Endothelial cell of umbilical vein (primary cell): ENCODE data around the gene SDHC. TPM values are rescaled to one million over a fixed set of nuclear protein-coding genes. Genes with fewer than 3 reads are reported as not detected.

ENCODE experiments used
- BruUV-seq: library from RNA; stranded (reverse); fragments of 400-500 nt; replicated peaks from 2 replicates; lab custom pipeline; 2021; lab: Mats Ljungman, UMichigan
- CTCF ChIA-PET: fragments of 300-600, 350-600 bp; sonication (Branson Sonifier 250); formaldehyde crosslinking; loops from one replicate; lab custom pipeline; 2021; ENCODE audit warnings: antibody characterized with exemption, inconsistent platforms; lab: Charles Lee
- POLR2A ChIA-PET: fragments of 300-600, 350-600 bp; sonication (Branson Sonifier 250); formaldehyde crosslinking; loops from one replicate; lab custom pipeline; 2021; ENCODE audit warnings: antibody characterized with exemption, inconsistent platforms; lab: Charles Lee
- DNase-seq: peaks from one replicate; pipeline ENCODE4 v3.0.0-alpha.2; 2011; ENCODE audit warnings: low read depth, low spot score
- FAIRE-seq: peaks from 2 replicates; lab custom pipeline; 2011; peaks lifted over from hg19 to GRCh38; lab: Jason Lieb, UNC
- H2AFZ ChIP-seq: 2 replicates; pipeline ENCODE4 v1.6.0; 2012; ENCODE audit warnings: low read depth, low read length, control low read depth, inconsistent platforms
- H3K27ac ChIP-seq: 2 replicates; pipeline ENCODE4 v1.5.1; 2011; ENCODE audit warnings: low read depth, mild to moderate bottlenecking, control low read depth, low read length, moderate library complexity; ENCODE audit not compliant: insufficient read depth
- H3K27me3 ChIP-seq, 2 experiments: 2 replicates each; pipeline versions ENCODE4 v1.6.0 to v1.6.1; 2011; ENCODE audit warnings: low read length in 2 of 2, mixed read lengths in 1 of 2; ENCODE audit not compliant: control insufficient read depth in 2 of 2, insufficient read depth in 2 of 2
- H3K36me3 ChIP-seq, 2 experiments: 2 replicates in 1 of 2; 3 replicates in 1 of 2; pipeline ENCODE4 v1.5.1; 2011; ENCODE audit warnings: low read length in 2 of 2, mild to moderate bottlenecking in 1 of 2, moderate library complexity in 1 of 2; ENCODE audit not compliant: control insufficient read depth in 2 of 2, insufficient read depth in 2 of 2; ENCODE audit errors: extremely low read depth in 1 of 2
- H3K4me1 ChIP-seq: 3 replicates; pipeline ENCODE4 v1.5.1; 2011; ENCODE audit warnings: mild to moderate bottlenecking, low read length; ENCODE audit not compliant: control insufficient read depth, insufficient read depth; ENCODE audit errors: extremely low read depth
- H3K4me2 ChIP-seq: 2 replicates; pipeline ENCODE4 v1.6.1; 2011; ENCODE audit warnings: low read length, control low read depth, mixed read lengths; ENCODE audit not compliant: insufficient read depth
- H3K4me3 ChIP-seq, 3 experiments: fragments of 200-600 bp in 1 of 3; sonication (generic), shearing (Covaris generic) in 1 of 3; replicated peaks in 1 of 3; 2 replicates each; pipeline ENCODE4 v1.5.1; 2011 to 2016; ENCODE audit warnings: control low read depth in 3 of 3, low read length in 3 of 3, mild to moderate bottlenecking in 2 of 3, inconsistent platforms in 1 of 3, low read depth in 1 of 3, moderate library complexity in 1 of 3; ENCODE audit not compliant: insufficient read depth in 1 of 3
- H3K79me2 ChIP-seq: 2 replicates; pipeline ENCODE4 v1.6.0; 2012; ENCODE audit warnings: low read length, inconsistent platforms; ENCODE audit not compliant: control insufficient read depth, insufficient read depth
- H3K9ac ChIP-seq: replicated peaks from 2 replicates; pipeline ENCODE3; 2011; ENCODE audit warnings: low read length, control low read depth; ENCODE audit not compliant: insufficient read depth; ENCODE audit errors: extremely low read depth
- H3K9me1 ChIP-seq: replicated peaks from 3 replicates; pipeline ENCODE4 v1.6.0; 2011; ENCODE audit warnings: mild to moderate bottlenecking, low read length; ENCODE audit not compliant: control insufficient read depth, insufficient read depth; ENCODE audit errors: extremely low read depth
- H3K9me3 ChIP-seq: replicated peaks from 2 replicates; pipeline ENCODE4 v1.5.1; 2012; ENCODE audit warnings: low read length, inconsistent platforms; ENCODE audit not compliant: control insufficient read depth, insufficient read depth
- H4K20me1 ChIP-seq: replicated peaks from 2 replicates; pipeline ENCODE3; 2011; ENCODE audit warnings: mild to moderate bottlenecking, low read length; ENCODE audit not compliant: control insufficient read depth, insufficient read depth; ENCODE audit errors: extremely low read depth
- EZH2 ChIP-seq: IDR thresholded peaks from 2 replicates; pipeline ENCODE4 v1.6.1; 2012; ENCODE audit warnings: borderline replicate concordance, low read depth, mild to moderate bottlenecking, moderate library complexity, low read length, inconsistent platforms; ENCODE audit not compliant: severe bottlenecking
- FOS ChIP-seq: IDR thresholded peaks from 2 replicates; pipeline ENCODE4 v1.6.1; 2011; ENCODE audit warnings: mild to moderate bottlenecking, low read length, moderate library complexity, borderline replicate concordance; ENCODE audit not compliant: insufficient read depth
- GATA2 ChIP-seq: IDR thresholded peaks from 2 replicates; pipeline ENCODE4 v1.7.0; 2011; ENCODE audit warnings: low read depth, mild to moderate bottlenecking, moderate library complexity, mixed read lengths, low read length; ENCODE audit not compliant: insufficient read length, insufficient read depth
- JUN ChIP-seq: IDR thresholded peaks from 2 replicates; pipeline ENCODE4 v1.6.1; 2011; ENCODE audit warnings: borderline replicate concordance, low read depth; ENCODE audit not compliant: insufficient read length, insufficient read depth
- MYC ChIP-seq: IDR thresholded peaks from one replicate; pipeline ENCODE4 v1.6.1; 2011; ENCODE audit warnings: mild to moderate bottlenecking, low read depth, low read length
- POLR2A ChIP-seq: IDR thresholded peaks from 2 replicates; pipeline ENCODE4 v1.6.1; 2012; ENCODE audit warnings: low read depth, mild to moderate bottlenecking, control low read depth, low read length
- POLR2AphosphoS5 ChIP-seq: IDR thresholded peaks from 2 replicates; pipeline ENCODE4 v1.6.1; 2012; ENCODE audit warnings: low read depth, mild to moderate bottlenecking, control low read depth, low read length, moderate library complexity; ENCODE audit not compliant: insufficient read depth
- dilution Hi-C: fragments of 300-500 bp; cut with MboI; formaldehyde crosslinking; loops from one replicate; pipeline ENCODE4 v1.15.0; 2019; ENCODE audit warnings: low sequenced_read_pairs; ENCODE audit not compliant: extremely low pct_ligation_motif_present
- intact Hi-C: fragments of 100-400 bp; cut with micrococcal nuclease; formaldehyde crosslinking; loops from one replicate; pipeline ENCODE4 v1.10.0; 2022
- polyA plus RNA-seq, 4 experiments: library from polyadenylated mRNA; depleted of rRNA in 3 of 4; stranded (reverse) in 3 of 4; unstranded in 1 of 4; fragments of >200 nt; gene quantifications; 2 replicates each; pipeline versions ENCODE4 v1.2.1 to v1.2.3, GENCODE V29; 2011 to 2012; ENCODE audit warnings: missing spikeins in 1 of 4
- total RNA-seq: library from RNA; stranded (reverse); gene quantifications from 2 replicates; pipeline ENCODE4 v1.2.3, GENCODE V29; 2021
- TF ChIP-seq, protein P1 (sequence below): IDR thresholded peaks from 2 replicates; pipeline ENCODE4 v1.6.1; 2011; ENCODE audit not compliant: insufficient read depth, insufficient read length
- TF ChIP-seq, protein P2 (sequence below), 2 donors: IDR thresholded peaks; 1 replicate in 1 of 2; 2 replicates in 1 of 2; pipeline ENCODE4 v1.5.1; 2011; ENCODE audit warnings: low read length in 2 of 2, mild to moderate bottlenecking in 2 of 2, moderate library complexity in 2 of 2, control low read depth in 1 of 2, inconsistent platforms in 1 of 2, low read depth in 1 of 2; ENCODE audit not compliant: insufficient read depth in 1 of 2; ENCODE audit errors: extremely low read depth in 1 of 2

Gene SDHC
- total and polyA plus RNA-seq, 2 donors (not counting 3 experiments of a cell fraction or from before 2014, with no cell fraction given), result 148 to 279 TPM

DNA sequence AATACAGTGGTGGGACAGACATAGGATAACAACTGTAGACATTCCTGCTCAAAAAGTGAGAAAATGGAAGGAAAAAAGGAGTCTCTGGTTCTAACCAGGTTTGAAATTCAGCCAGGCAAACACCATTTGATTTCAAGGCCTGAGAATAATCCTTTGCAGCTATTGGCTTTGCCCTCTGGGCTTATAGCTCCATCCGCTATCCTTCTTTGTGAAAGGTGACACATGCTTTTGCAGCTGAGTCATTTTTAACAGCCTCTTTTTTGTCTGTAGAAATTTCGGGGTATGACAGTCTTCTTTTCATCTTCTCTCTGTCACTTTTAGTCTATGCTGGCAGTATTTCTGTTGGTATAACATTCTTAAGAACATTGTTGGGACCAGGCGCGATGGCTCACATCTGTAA lies 16.2 kb downstream of the SDHC start:
- Histone ChIP-seq H3K4me3 (no peak overlapping the region), H3K9ac (no peak overlapping the region), H3K27ac (no peak overlapping the region), H3K79me2 (no peaks in the 10 kb centered on the region), H3K9me3 (no peaks in the 10 kb centered on the region), H4K20me1 (no peaks in the 10 kb centered on the region), H3K9me1 (peaks cover 4% of the 10 kb centered on the region), H3K4me2 (no peak overlapping the region), H3K27me3 (no peaks in the 10 kb centered on the region), H2AFZ (no peak overlapping the region), H3K36me3 (peaks cover 0 to 10% of the 10 kb centered on the region in 2 experiments), H3K4me1 (no peaks in the 10 kb centered on the region)
- ChIA-PET POLR2A (no interaction called here), CTCF (interaction anchor here (1.0 kb wide), 1 partner anchor 9 kb away, joined by 3 read pairs; no protein-coding TSS in a partner anchor)
- TF ChIP-seq MYC (no peak), GATA2 (no peak), JUN (no peak), POLR2AphosphoS5 (no peak), FOS (no peak), EZH2 (no peak), POLR2A (no peak)
- TF ChIP-seq, protein P1, sequence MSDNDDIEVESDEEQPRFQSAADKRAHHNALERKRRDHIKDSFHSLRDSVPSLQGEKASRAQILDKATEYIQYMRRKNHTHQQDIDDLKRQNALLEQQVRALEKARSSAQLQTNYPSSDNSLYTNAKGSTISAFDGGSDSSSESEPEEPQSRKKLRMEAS, result no peak
- TF ChIP-seq, protein P2, sequence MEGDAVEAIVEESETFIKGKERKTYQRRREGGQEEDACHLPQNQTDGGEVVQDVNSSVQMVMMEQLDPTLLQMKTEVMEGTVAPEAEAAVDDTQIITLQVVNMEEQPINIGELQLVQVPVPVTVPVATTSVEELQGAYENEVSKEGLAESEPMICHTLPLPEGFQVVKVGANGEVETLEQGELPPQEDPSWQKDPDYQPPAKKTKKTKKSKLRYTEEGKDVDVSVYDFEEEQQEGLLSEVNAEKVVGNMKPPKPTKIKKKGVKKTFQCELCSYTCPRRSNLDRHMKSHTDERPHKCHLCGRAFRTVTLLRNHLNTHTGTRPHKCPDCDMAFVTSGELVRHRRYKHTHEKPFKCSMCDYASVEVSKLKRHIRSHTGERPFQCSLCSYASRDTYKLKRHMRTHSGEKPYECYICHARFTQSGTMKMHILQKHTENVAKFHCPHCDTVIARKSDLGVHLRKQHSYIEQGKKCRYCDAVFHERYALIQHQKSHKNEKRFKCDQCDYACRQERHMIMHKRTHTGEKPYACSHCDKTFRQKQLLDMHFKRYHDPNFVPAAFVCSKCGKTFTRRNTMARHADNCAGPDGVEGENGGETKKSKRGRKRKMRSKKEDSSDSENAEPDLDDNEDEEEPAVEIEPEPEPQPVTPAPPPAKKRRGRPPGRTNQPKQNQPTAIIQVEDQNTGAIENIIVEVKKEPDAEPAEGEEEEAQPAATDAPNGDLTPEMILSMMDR (IDR thresholded peaks at IDR 0.05; ENCODE audit: extremely low read depth in 1 of 2, insufficient read depth in 1 of 2, low read depth in 1 of 2, low read length in 2 of 2), result no peak
- FAIRE-seq, result no peak
- intact Hi-C loops, result loop anchor here (2.0 kb wide), 1 partner anchor 16 kb away; no protein-coding TSS in a partner anchor
- DNase-seq, result no peak
- no TSS peak for BruUV-seq
- dilution Hi-C loops, result no loop called here
